ENCODE results near the gene DNAJC28.
"Not testable (repeated sequence)": the region's sequence is repeated elsewhere in the genome, so short reads cannot be mapped to it uniquely, and the experiment has no call there.

The DNAJC28 gene

DNA sequence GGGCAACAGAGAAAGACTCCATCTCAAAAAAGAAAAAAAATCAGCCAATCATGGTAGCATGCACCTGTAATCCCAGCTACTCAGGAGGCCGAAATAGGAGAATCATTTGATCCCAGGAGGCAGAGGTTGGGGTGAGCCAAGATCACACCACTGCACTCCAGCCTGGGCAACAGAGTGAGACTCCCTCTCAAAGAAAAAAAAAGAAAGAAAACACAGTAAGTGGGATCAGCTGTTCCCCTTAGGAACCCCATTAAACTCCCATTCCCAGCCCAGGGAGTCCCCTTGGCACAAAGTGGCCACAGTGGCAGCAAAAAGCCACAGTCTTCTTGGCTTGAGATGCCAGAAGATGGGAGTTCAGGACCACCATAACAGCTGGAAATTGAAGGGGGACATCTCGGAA lies 20.8 kb downstream of the DNAJC28 start:
- TF ChIP-seq POLR2AphosphoS5 (IDR thresholded peaks at IDR 0.05; ENCODE audit: low read depth) (no peak), GABPA (IDR thresholded peaks at IDR 0.05; ENCODE audit: low read depth) (no peak), SPI1 (IDR thresholded peaks at IDR 0.05; ENCODE audit: borderline replicate concordance, low read depth) (no peak)
- TF ChIP-seq, protein P1, sequence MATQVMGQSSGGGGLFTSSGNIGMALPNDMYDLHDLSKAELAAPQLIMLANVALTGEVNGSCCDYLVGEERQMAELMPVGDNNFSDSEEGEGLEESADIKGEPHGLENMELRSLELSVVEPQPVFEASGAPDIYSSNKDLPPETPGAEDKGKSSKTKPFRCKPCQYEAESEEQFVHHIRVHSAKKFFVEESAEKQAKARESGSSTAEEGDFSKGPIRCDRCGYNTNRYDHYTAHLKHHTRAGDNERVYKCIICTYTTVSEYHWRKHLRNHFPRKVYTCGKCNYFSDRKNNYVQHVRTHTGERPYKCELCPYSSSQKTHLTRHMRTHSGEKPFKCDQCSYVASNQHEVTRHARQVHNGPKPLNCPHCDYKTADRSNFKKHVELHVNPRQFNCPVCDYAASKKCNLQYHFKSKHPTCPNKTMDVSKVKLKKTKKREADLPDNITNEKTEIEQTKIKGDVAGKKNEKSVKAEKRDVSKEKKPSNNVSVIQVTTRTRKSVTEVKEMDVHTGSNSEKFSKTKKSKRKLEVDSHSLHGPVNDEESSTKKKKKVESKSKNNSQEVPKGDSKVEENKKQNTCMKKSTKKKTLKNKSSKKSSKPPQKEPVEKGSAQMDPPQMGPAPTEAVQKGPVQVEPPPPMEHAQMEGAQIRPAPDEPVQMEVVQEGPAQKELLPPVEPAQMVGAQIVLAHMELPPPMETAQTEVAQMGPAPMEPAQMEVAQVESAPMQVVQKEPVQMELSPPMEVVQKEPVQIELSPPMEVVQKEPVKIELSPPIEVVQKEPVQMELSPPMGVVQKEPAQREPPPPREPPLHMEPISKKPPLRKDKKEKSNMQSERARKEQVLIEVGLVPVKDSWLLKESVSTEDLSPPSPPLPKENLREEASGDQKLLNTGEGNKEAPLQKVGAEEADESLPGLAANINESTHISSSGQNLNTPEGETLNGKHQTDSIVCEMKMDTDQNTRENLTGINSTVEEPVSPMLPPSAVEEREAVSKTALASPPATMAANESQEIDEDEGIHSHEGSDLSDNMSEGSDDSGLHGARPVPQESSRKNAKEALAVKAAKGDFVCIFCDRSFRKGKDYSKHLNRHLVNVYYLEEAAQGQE (IDR thresholded peaks at IDR 0.05; ENCODE audit: insufficient replicate concordance, low read depth): no peak
- TF ChIP-seq, protein P2, sequence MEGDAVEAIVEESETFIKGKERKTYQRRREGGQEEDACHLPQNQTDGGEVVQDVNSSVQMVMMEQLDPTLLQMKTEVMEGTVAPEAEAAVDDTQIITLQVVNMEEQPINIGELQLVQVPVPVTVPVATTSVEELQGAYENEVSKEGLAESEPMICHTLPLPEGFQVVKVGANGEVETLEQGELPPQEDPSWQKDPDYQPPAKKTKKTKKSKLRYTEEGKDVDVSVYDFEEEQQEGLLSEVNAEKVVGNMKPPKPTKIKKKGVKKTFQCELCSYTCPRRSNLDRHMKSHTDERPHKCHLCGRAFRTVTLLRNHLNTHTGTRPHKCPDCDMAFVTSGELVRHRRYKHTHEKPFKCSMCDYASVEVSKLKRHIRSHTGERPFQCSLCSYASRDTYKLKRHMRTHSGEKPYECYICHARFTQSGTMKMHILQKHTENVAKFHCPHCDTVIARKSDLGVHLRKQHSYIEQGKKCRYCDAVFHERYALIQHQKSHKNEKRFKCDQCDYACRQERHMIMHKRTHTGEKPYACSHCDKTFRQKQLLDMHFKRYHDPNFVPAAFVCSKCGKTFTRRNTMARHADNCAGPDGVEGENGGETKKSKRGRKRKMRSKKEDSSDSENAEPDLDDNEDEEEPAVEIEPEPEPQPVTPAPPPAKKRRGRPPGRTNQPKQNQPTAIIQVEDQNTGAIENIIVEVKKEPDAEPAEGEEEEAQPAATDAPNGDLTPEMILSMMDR (IDR thresholded peaks at IDR 0.05; ENCODE audit: insufficient read depth, low read length): no peak
- Histone ChIP-seq H3K27me3 (ENCODE audit: insufficient read depth, poor library complexity, severe bottlenecking) (no peaks in the 10 kb centered on the region), H3K4me3 (replicated peaks; ENCODE audit: insufficient read depth, low read length) (no peak overlapping the region), H3K27ac (replicated peaks) (no peak overlapping the region)
- no peak for DNase-seq (ENCODE audit: low read depth in 1 of 2, low spot score in 1 of 2)

DNA sequence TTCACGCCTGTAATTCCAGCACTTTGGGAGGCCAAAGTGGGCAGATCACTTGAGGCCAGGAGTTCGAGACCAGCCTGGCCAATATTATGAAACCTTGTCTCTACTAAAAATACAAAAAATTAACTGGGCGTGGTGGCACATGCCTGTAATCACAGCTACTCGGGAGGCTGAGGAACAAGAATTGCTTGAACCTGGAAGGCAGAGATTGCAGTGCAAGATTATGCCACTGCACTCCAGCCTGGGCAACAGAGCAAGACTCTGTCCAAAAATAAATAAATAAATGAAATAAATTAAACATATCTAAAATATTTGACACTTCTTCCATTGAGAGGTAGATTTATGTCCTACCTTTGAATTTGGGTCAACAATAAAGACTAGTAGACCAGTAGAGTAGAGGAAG lies 22.3 kb downstream of the DNAJC28 start:
- H3K4me3 ChIP-seq (replicated peaks; ENCODE audit: insufficient read depth, low read length); H3K27ac ChIP-seq (replicated peaks); DNase-seq (ENCODE audit: low read depth in 1 of 2, low spot score in 1 of 2); H3K27me3 ChIP-seq (ENCODE audit: insufficient read depth, poor library complexity, severe bottlenecking): not testable (repeated sequence)

DNA sequence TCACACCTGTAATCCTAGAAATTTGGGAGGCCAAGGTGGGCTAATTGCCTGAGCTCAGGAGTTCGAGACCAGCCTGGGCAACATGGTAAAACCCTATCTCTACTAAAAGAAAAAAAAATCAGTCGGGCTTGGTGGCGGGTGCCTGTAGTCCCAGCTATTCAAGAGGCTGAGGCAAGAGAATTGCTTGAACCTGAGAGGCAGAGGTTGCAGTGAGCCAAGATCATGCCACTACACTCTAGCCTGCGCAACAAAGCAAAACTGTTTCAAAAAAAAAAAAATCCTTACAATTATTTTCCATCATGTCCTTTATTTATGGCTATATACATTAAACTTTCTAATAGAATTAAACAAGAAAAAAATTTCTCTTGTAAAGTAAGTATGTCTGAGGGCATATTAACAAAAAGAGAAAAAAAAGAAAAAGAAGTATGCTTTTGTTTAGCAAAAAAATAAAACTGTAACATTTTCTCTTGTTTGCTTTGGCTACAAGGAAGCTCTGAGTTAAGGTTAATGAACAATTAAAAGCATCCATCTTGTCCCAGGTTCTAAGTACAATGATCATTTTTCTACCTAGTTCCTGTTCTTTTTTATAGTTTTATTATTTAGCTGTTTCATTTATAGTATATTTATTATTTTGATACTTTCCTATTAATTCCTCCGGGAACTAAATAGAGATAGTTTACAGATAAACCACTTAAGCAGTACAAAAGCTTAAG lies 29.8 kb downstream of the DNAJC28 start:
- Histone ChIP-seq H3K27ac (replicated peaks) (no peak overlapping the region), H3K27me3 (ENCODE audit: insufficient read depth, poor library complexity, severe bottlenecking) (no peaks in the 10 kb centered on the region), H3K4me3 (replicated peaks; ENCODE audit: insufficient read depth, low read length) (no peak overlapping the region)
- no peak for TF ChIP-seq GABPA (IDR thresholded peaks at IDR 0.05; ENCODE audit: low read depth)
- no peak for TF ChIP-seq SPI1 (IDR thresholded peaks at IDR 0.05; ENCODE audit: borderline replicate concordance, low read depth)
- TF ChIP-seq POLR2AphosphoS5 (IDR thresholded peaks at IDR 0.05; ENCODE audit: low read depth): no peak
- TF ChIP-seq, protein P2 (IDR thresholded peaks at IDR 0.05; ENCODE audit: insufficient read depth, low read length): no peak
- TF ChIP-seq, protein P1 (IDR thresholded peaks at IDR 0.05; ENCODE audit: insufficient replicate concordance, low read depth): no peak
- DNase-seq (ENCODE audit: low read depth in 1 of 2, low spot score in 1 of 2): no peak

DNA sequence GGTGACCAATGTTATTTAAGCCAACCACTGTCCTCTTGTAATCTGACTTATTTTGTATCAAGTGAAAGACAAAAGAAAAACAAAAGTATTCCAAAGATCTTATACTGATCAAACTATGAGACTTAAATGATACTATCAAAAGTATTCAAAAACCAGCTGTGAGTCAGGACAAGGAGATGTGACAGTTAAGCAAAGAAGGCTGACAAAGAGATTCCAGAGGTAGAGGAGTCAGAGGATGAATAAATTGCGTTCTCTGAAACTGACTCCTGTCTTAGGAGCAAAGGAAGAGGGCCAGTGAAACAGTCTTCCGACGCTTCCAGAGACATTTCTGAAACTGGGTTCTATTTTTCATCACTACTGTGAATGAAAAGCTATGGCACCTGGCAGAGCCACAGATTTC lies 32.7 kb downstream of the DNAJC28 start:
- H3K27ac ChIP-seq (replicated peaks): no peak overlapping the region
- H3K27me3 ChIP-seq (ENCODE audit: insufficient read depth, poor library complexity, severe bottlenecking): no peaks in the 10 kb centered on the region
- no peak overlapping the region for H3K4me3 ChIP-seq (replicated peaks; ENCODE audit: insufficient read depth, low read length)
- no peak for TF ChIP-seq GABPA (IDR thresholded peaks at IDR 0.05; ENCODE audit: low read depth)
- TF ChIP-seq, protein P2 (IDR thresholded peaks at IDR 0.05; ENCODE audit: insufficient read depth, low read length): no peak
- TF ChIP-seq, protein P1 (IDR thresholded peaks at IDR 0.05; ENCODE audit: insufficient replicate concordance, low read depth): no peak
- TF ChIP-seq POLR2AphosphoS5 (IDR thresholded peaks at IDR 0.05; ENCODE audit: low read depth): no peak
- TF ChIP-seq SPI1 (IDR thresholded peaks at IDR 0.05; ENCODE audit: borderline replicate concordance, low read depth): no peak
- no peak for DNase-seq (ENCODE audit: low read depth in 1 of 2, low spot score in 1 of 2)
